Activated B cell treated with CpG ODN at 0.5 μM for 24 hours (primary cell): ENCODE results near the gene NUCKS1. TPM values are rescaled to one million over a fixed set of nuclear protein-coding genes. Genes with fewer than 3 reads are reported as not detected.

Experiments used
- ATAC-seq: fragments of 200-7000 bp; cut with Tn5 transposase; one replicate; pipeline ENCODE4 v1.10.0; 2021; ENCODE audit warnings: low read depth, mild to moderate bottlenecking, moderate library complexity
- CTCF ChIA-PET: fragments of 350-600 bp; sonication (Branson Sonifier 250); formaldehyde crosslinking; loops from one replicate; lab custom pipeline; 2021; ENCODE audit warnings: antibody characterized with exemption; lab: Charles Lee
- POLR2A ChIA-PET: fragments of 350-600 bp; sonication (Branson Sonifier 250); formaldehyde crosslinking; loops from one replicate; lab custom pipeline; 2021; ENCODE audit warnings: antibody characterized with exemption; lab: Charles Lee
- DNase-seq: peaks from one replicate; pipeline ENCODE4 v3.0.0; 2022
- H3K27ac Mint-ChIP-seq: one replicate; pipeline ENCODE4 v1.8.0; 2020; ENCODE audit warnings: mixed read lengths
- H3K27me3 Mint-ChIP-seq: one replicate; pipeline ENCODE4 v1.8.0; 2021; ENCODE audit warnings: mixed read lengths
- H3K36me3 Mint-ChIP-seq: one replicate; pipeline ENCODE4 v1.8.0; 2021; ENCODE audit warnings: low read depth, mixed read lengths
- H3K4me1 Mint-ChIP-seq: one replicate; pipeline ENCODE4 v1.8.0; 2021; ENCODE audit warnings: mixed read lengths
- H3K4me3 Mint-ChIP-seq: one replicate; pipeline ENCODE4 v1.8.0; 2020; ENCODE audit warnings: mild to moderate bottlenecking, mixed read lengths
- H3K9me3 Mint-ChIP-seq: one replicate; pipeline ENCODE4 v1.8.0; 2020; ENCODE audit warnings: mixed read lengths
- CTCF ChIP-seq: fragments of 200-600 bp; IDR thresholded peaks from one replicate; pipeline ENCODE4 v1.8.0; 2022; ENCODE audit warnings: antibody characterized with exemption, mild to moderate bottlenecking
- intact Hi-C: fragments of 100-400 bp; cut with micrococcal nuclease; formaldehyde crosslinking; loops from one replicate; pipeline ENCODE4 v1.15.1; 2024
- total RNA-seq: library from RNA; stranded (reverse); gene quantifications from 2 replicates; pipeline ENCODE4 v1.2.3, GENCODE V29; 2022

Gene NUCKS1
- total RNA-seq, 1 donor from 2014 or later = 113 TPM

- H3K27me3 Mint-ChIP-seq = peaks cover 2% of the 10 kb centered on the region
- POLR2A ChIA-PET = interaction anchor here (1.0 to 2.8 kb wide), 3 partner anchors 11 to 93 kb away, joined by 3 to 29 read pairs (median 4); no protein-coding TSS in a partner anchor
- no peak overlapping the region for H3K4me3 Mint-ChIP-seq
- intact Hi-C loops = no loop called here
- CTCF ChIA-PET = interaction anchor here (1.3 to 3.0 kb wide), 3 partner anchors 23 to 296 kb away, joined by 4 to 23 read pairs (median 9); no protein-coding TSS in a partner anchor
- no peak for TF ChIP-seq CTCF
- H3K36me3 Mint-ChIP-seq = no peaks in the 10 kb centered on the region
- no peaks in the 10 kb centered on the region for H3K9me3 Mint-ChIP-seq
- H3K4me1 Mint-ChIP-seq = peaks cover 26% of the 10 kb centered on the region
- no peak overlapping the region for H3K27ac Mint-ChIP-seq
- DNase-seq (no peak), ATAC-seq (no peak)
These were observed 68.6 kb downstream of the NUCKS1 start for GRCh38 chr1:205681364-205681763.

GRCh38 chr1:205680073-205680851 is 69.7 kb downstream of the NUCKS1 start, which contains the start of gene SLC45A3:
SLC45A3 (minus strand) TSS chr1:205680509; CDS start chr1:205664656, 15,853 bp downstream.
- DNase-seq (no peak), ATAC-seq (peak; percentile 75)
- peak within 1 kb of the TSS; percentile 46 for H3K27ac Mint-ChIP-seq
- H3K9me3 Mint-ChIP-seq = no peaks in the 10 kb centered on the region
- CTCF ChIA-PET = interaction anchor here (0.8 to 3.0 kb wide), 5 partner anchors 11 to 297 kb away, joined by 3 to 23 read pairs (median 9); no protein-coding TSS in a partner anchor
- H3K36me3 Mint-ChIP-seq = no peaks in the 10 kb centered on the region
- POLR2A ChIA-PET = interaction anchor here (0.5 to 2.8 kb wide), 11 partner anchors 10 to 395 kb away, joined by 3 to 29 read pairs (median 4); partner anchors contain the start of gene NUCKS1
- H3K4me1 Mint-ChIP-seq = peaks cover 26% of the 10 kb centered on the region
- peak within 1 kb of the TSS; percentile 85 for H3K4me3 Mint-ChIP-seq
- intact Hi-C loops = no loop called here
- H3K27me3 Mint-ChIP-seq = peaks cover 2% of the 10 kb centered on the region
- TF ChIP-seq CTCF = no peak

GRCh38 chr1:205678286-205679111 is 71.5 kb downstream of the NUCKS1 start:
- CTCF ChIA-PET = interaction anchor here (1.8 to 5.0 kb wide), 6 partner anchors 9 to 298 kb away, joined by 5 to 31 read pairs (median 13); no protein-coding TSS in a partner anchor
- intact Hi-C loops = loop anchor here (1.0 kb wide), 1 partner anchor 9 kb away; no protein-coding TSS in a partner anchor
- no peaks in the 10 kb centered on the region for H3K36me3 Mint-ChIP-seq

GRCh38 chr1:205677167-205677566 is 72.8 kb downstream of the NUCKS1 start:
- ChIA-PET CTCF (interaction anchor here (0.8 to 5.0 kb wide), 5 partner anchors 8 to 300 kb away, joined by 3 to 31 read pairs (median 8); no protein-coding TSS in a partner anchor), POLR2A (interaction anchor here (0.5 to 1.1 kb wide), 5 partner anchors 11 to 344 kb away, joined by 3 to 4 read pairs (median 3); partner anchors contain the start of gene RAB29)
- H3K4me3 Mint-ChIP-seq = no peak overlapping the region
- ATAC-seq (no peak), DNase-seq (no peak)
- peaks cover 33% of the 10 kb centered on the region for H3K4me1 Mint-ChIP-seq
- H3K27ac Mint-ChIP-seq = no peak overlapping the region
- intact Hi-C loops = no loop called here
- no peaks in the 10 kb centered on the region for H3K9me3 Mint-ChIP-seq
- H3K27me3 Mint-ChIP-seq = peaks cover 2% of the 10 kb centered on the region
- no peaks in the 10 kb centered on the region for H3K36me3 Mint-ChIP-seq
- TF ChIP-seq CTCF = no peak

More at GRCh38 chr1:205678286-205679111, 71.5 kb downstream of the NUCKS1 start:
- POLR2A ChIA-PET = interaction anchor here (0.7 to 2.8 kb wide), 6 partner anchors 8 to 97 kb away, joined by 4 to 29 read pairs (median 6); partner anchors contain the start of gene RAB29
- no peaks in the 10 kb centered on the region for H3K9me3 Mint-ChIP-seq
- no peak for DNase-seq
- ATAC-seq = no peak
- H3K4me3 Mint-ChIP-seq = peak overlapping the region; percentile 85
- peaks cover 26% of the 10 kb centered on the region for H3K4me1 Mint-ChIP-seq
- no peak for TF ChIP-seq CTCF
- H3K27ac Mint-ChIP-seq = no peak overlapping the region
- H3K27me3 Mint-ChIP-seq = peaks cover 2% of the 10 kb centered on the region
